Activated CD8-positive, alpha-beta memory T cell treated with anti-CD3 and anti-CD28 coated beads, Interleukin-2, amount 50 U/mL, for 4 hours (primary cell): Measurements from ENCODE around the gene MS4A15.
"Not testable (repeated sequence)": the region's sequence is repeated elsewhere in the genome, so short reads cannot be mapped to it uniquely, and the experiment has no call there.

Experiments used
- DNase-seq: peaks from one replicate; pipeline ENCODE4 v3.0.0-alpha.2; 2020

The MS4A15 gene

DNA sequence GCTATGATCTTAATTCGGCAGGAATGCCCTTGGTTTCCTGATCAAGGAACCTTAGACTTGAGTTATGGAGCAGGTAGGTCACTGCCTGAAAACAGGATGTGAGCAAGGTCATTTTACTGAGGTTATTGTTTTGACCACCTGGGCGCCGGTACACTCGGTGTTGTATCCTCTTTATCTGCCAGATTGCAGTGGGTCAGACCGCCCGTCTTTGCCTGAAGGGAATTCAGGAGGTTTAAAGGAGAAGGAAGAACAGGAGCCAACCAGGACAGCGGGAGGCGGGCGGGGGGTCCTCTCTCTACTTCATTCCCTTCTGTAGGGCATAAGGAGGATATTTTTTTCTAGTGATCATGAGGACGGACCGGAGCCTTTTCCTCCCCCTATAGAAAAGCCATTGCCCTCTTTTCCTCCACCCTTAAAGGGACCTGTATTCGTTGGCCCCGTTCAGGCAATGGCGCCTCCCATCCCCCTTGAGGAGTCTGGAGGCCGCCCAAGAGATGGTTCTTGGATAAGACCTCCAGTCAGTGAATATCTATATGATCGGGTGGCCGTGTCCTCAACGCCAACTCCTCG lies 649 bp downstream of the MS4A15 start:
- no peak for DNase-seq

- DNase-seq, result not testable (repeated sequence)
These were observed 2.0 kb downstream of the MS4A15 start for GRCh38 chr11:60758671-60759070.

GRCh38 chr11:60759438-60760225 lies 3.0 kb downstream of the MS4A15 start:
- not testable (repeated sequence) for DNase-seq

GRCh38 chr11:60761436-60762190 lies 4.9 kb downstream of the MS4A15 start:
- DNase-seq, result no peak

GRCh38 chr11:60762851-60763691 lies 6.4 kb downstream of the MS4A15 start:
- DNase-seq, result no peak

DNA sequence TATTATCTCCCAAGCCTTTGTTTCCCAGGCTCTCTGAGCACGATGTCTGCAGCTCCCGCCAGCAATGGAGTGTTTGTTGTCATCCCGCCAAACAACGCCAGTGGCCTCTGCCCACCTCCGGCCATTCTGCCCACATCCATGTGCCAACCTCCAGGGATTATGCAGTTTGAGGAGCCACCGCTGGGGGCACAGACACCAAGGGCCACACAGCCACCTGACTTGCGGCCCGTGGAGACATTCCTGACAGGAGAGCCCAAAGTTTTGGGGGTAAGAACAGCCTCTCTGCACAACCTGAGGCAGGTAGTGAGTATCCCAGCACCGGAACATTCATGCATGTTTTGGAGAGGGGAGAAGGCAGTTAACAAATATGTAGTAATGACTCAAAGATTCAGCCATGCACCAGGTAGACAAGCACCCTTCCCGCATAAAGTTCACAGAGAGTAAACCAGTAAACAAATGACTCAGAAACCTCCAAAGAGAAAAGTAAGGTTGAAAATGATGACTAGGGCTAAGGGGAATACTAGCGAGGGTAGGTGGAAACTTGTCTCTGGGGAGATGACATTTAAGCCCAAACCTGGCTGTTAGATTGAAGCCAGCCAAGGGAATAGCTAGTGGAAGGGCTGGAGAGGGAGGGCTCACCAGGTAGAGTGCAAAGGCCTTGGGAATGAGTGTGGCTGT lies 7.2 kb downstream of the MS4A15 start:
- no peak for DNase-seq

GRCh38 chr11:60764879-60765278 lies 8.2 kb downstream of the MS4A15 start:
- DNase-seq, result no peak

GRCh38 chr11:60765355-60765754 lies 8.7 kb downstream of the MS4A15 start:
- no peak for DNase-seq

GRCh38 chr11:60766547-60766946 lies 9.9 kb downstream of the MS4A15 start:
- no peak for DNase-seq

DNA sequence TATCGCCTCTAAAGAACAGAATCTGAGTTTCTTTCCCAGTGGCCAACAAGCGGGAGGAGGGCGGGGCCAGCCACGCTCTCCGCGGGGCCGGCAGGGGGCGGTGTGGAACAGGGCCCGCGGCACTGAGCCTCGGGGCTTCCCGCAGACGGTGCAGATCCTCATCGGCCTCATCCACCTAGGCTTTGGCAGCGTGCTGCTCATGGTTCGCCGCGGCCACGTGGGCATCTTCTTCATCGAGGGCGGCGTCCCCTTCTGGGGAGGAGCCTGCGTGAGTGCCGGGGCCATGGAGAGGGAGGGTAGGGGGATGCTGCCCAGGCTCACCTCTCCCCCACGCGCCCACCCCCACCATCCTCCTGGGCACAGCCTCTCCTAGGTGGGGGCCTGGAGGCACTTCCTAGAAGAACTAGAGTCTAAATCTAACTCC lies 10.7 kb downstream of the MS4A15 start:
- no peak for DNase-seq

DNA sequence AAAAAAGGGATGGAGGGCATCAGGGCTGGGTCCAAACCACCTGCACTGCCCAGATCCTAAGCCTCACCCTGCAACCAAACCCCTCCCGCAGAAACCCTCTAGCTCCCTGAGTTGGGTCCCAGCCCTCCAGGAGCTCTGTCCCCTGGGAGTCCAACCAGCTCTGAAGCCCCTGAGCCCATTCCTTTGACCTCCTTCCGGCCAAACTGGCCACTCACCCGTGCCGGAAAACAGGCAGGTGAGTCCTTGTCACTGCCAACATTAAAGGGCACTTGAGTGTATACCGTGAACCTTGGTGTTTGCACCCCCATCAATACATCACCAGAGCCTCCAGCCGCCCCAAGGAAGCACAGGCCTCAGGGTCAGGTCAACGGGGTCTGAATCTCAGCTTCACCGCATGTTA lies 11.5 kb downstream of the MS4A15 start:
- no peak for DNase-seq

GRCh38 chr11:60769273-60769672 lies 12.6 kb downstream of the MS4A15 start:
- no peak for DNase-seq

GRCh38 chr11:60769811-60770210 lies 13.1 kb downstream of the MS4A15 start:
- DNase-seq, result no peak

GRCh38 chr11:60771146-60771545 lies 14.5 kb downstream of the MS4A15 start:
- no peak for DNase-seq

GRCh38 chr11:60771879-60772525 lies 15.3 kb downstream of the MS4A15 start:
- DNase-seq, result no peak

DNA sequence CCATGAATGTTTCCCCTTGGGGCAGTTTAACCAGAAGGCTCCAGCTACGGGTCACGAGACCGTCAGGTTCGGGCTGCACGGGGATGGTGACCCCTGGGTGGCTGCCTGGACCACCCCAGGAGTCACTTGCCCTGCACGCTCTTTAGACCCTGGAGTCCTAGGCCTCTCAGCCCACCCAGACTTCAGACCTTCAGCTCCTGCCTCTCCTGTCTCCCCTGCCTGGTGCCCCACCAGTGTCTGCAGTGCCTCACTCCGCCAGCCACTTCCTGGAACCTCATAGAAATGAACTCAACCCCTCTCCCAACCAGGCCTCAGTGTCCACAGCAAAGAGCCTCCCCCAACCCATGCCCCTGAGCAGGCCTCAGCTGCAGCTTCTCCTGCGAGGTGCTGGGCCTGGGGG lies 16.0 kb downstream of the MS4A15 start:
- DNase-seq, result no peak

- no peak for DNase-seq
These were observed 18.1 kb downstream of the MS4A15 start for GRCh38 chr11:60774726-60775125.

GRCh38 chr11:60775420-60775961 lies 18.8 kb downstream of the MS4A15 start:
- DNase-seq, result peak; percentile 82

DNA sequence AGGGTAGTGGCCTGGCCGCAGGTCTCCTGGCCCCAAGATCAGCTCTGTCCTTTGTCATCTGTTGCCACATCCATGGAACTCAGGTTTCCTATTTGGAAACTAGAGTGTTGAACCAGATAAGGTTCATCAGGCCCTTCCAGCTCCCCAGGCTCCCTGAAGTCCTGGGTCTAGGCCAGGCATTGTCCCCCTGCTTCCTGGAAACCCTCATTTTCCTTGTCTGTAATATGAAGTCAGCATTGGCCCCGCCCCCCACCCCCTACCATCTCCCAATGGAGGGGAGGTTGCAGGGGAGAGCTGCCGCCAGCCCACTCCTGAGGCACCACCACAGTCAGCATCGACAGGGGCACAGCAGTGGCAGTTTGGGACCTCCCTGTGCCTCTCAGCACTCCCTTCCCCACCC lies 19.5 kb downstream of the MS4A15 start:
- DNase-seq, result no peak

DNA sequence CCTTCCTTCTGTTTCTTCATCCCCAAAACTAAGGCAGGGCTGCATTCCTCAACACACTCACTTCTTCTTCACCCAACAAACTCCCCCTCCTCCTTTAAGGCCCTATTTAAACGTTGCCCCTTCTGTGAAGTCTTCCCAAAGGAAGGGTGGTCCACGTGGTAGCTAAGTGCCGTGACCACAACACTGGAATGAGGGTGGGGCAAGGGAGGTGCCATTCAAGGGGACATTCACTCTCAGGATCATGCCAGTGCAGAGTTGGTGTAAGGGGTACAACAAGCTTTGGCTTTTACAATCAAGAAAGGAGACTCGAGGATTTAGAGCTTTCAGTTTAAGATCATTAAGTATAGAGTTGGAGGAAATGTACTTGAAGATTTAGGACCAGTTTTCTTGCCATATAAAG lies 20.4 kb downstream of the MS4A15 start:
- DNase-seq, result no peak

- DNase-seq, result no peak
These were observed 20.9 kb downstream of the MS4A15 start for GRCh38 chr11:60777572-60777971.

- no peak for DNase-seq
These were observed 23.4 kb downstream of the MS4A15 start for GRCh38 chr11:60780065-60780464.
